ENCODE results near the gene IFNL4. TPM values are rescaled to one million over a fixed set of nuclear protein-coding genes. Genes with fewer than 3 reads are reported as not detected.

Gene IFNL4
- polyA plus RNA-seq, 1 donor = 0.04 TPM

- no peaks in the 10 kb centered on the region for H3K36me3 ChIP-seq (ENCODE audit: control insufficient read depth, insufficient read depth, low read length)
- H3K9me3 ChIP-seq (ENCODE audit: control insufficient read depth, low read depth, low read length) = peaks cover 3% of the 10 kb centered on the region
- DNase-seq = no peak
- H3K27me3 ChIP-seq (ENCODE audit: control insufficient read depth, insufficient read depth, low read length) = peaks cover 58% of the 10 kb centered on the region
- peaks cover 19% of the 10 kb centered on the region for H3K4me1 ChIP-seq (ENCODE audit: control insufficient read depth, insufficient read depth, low read length)
- no peak overlapping the region for H3K4me3 ChIP-seq (ENCODE audit: low read length)
- no peak overlapping the region for H3K27ac ChIP-seq (ENCODE audit: low read length)
- no CpG with 5 or more reads among the region's 7 CpGs for WGBS (ENCODE audit: insufficient coverage, low lambda C conversion rate)
Observed at GRCh38 chr19:39196320-39196719, 52.3 kb downstream of the IFNL4 start.

Other genes starting within 250 kb of the IFNL4 start
- 13.5 TPM for gene FBXO27, start 216.3 kb downstream of the IFNL4 start, polyA plus RNA-seq
- 1.5 TPM for gene ACP7, start 164.5 kb downstream of the IFNL4 start, polyA plus RNA-seq
- 59.6 TPM for gene PAK4, start 123.1 kb downstream of the IFNL4 start, polyA plus RNA-seq
- 0.33 TPM for gene NCCRP1, start 51.9 kb downstream of the IFNL4 start, polyA plus RNA-seq
- gene SYCN, start 44.6 kb downstream of the IFNL4 start, polyA plus RNA-seq = not detected
- gene IFNL3, start 3.9 kb downstream of the IFNL4 start, polyA plus RNA-seq = not detected
- gene IFNL2, start 19.5 kb upstream of the IFNL4 start, polyA plus RNA-seq = not detected
- 0.06 TPM for gene IFNL1, start 47.6 kb upstream of the IFNL4 start, polyA plus RNA-seq
- gene LRFN1, start 72.0 kb upstream of the IFNL4 start, polyA plus RNA-seq = 1.3 TPM
- 26.3 TPM for gene GMFG, start 87.2 kb upstream of the IFNL4 start, polyA plus RNA-seq
- gene SAMD4B, start 93.6 kb upstream of the IFNL4 start, polyA plus RNA-seq = 94.4 TPM
- gene PAF1, start 142.2 kb upstream of the IFNL4 start, polyA plus RNA-seq = 42.4 TPM
- gene MED29, start 142.5 kb upstream of the IFNL4 start, polyA plus RNA-seq = 24.3 TPM
- gene ZFP36, start 158.0 kb upstream of the IFNL4 start, polyA plus RNA-seq = 419 TPM
- 21.1 TPM for gene PLEKHG2, start 163.8 kb upstream of the IFNL4 start, polyA plus RNA-seq
- gene RPS16, start 187.1 kb upstream of the IFNL4 start, polyA plus RNA-seq = 1,947 TPM
- 119 TPM for gene SUPT5H, start 196.7 kb upstream of the IFNL4 start, polyA plus RNA-seq
- gene TIMM50, start 232.0 kb upstream of the IFNL4 start, polyA plus RNA-seq = 62.7 TPM

All from large intestine (tissue), 3 donors.